ENCODE measurements around the gene AIPL1. TPM values are rescaled to one million over a fixed set of nuclear protein-coding genes. Genes with fewer than 3 reads are reported as not detected.

Gene AIPL1
- total RNA-seq, 2 donors from 2014 or later, result not detected

DNA sequence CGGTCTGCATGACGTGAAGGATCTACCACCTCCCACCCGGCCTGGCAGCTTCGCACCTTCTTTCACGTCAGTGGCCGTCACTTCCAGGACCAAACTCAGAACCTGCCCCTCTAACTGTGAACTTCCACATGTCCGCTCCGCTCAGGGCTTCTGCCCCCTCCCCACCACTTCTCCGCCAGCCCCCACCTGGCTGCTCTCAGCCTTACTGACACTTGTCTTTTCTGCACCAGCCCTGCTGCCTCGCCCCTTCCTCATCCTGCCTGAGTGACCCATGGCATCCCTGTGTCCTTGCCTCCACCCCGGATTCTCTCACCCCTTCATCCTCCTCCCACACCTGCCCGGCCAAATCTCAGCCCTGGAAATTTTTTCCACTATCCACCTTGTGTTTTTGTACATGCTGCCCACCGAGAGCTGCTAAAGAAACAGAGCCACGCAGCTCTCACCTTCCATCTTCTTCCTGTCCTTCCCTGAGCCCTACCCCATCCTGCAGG is 23.6 kb upstream of the AIPL1 start:
- Histone ChIP-seq H3K36me3 (no peaks in the 10 kb centered on the region), H3K4me1 (peaks cover 0 to 9% of the 10 kb centered on the region in 2 donors), H3K9me3 (no peaks in the 10 kb centered on the region), H3K27me3 (peaks cover 0 to 11% of the 10 kb centered on the region in 2 donors), H3K4me3 (no peak overlapping the region), H3K27ac (no peak overlapping the region)
- no peak for DNase-seq (ENCODE audit: low spot score)
- TF ChIP-seq CTCF (IDR thresholded peaks at IDR 0.05), result no peak

GRCh38 chr17:6457688-6458459 is 23.0 kb upstream of the AIPL1 start:
- H3K9me3 ChIP-seq, result no peaks in the 10 kb centered on the region
- H3K27me3 ChIP-seq, result peaks cover 0 to 11% of the 10 kb centered on the region in 2 donors
- DNase-seq (ENCODE audit: low spot score), result no peak
- H3K36me3 ChIP-seq, result no peaks in the 10 kb centered on the region
- no peak for TF ChIP-seq CTCF (IDR thresholded peaks at IDR 0.05)
- no peak overlapping the region for H3K4me3 ChIP-seq
- H3K4me1 ChIP-seq, result peaks cover 0 to 9% of the 10 kb centered on the region in 2 donors
- H3K27ac ChIP-seq, result no peak overlapping the region

DNA sequence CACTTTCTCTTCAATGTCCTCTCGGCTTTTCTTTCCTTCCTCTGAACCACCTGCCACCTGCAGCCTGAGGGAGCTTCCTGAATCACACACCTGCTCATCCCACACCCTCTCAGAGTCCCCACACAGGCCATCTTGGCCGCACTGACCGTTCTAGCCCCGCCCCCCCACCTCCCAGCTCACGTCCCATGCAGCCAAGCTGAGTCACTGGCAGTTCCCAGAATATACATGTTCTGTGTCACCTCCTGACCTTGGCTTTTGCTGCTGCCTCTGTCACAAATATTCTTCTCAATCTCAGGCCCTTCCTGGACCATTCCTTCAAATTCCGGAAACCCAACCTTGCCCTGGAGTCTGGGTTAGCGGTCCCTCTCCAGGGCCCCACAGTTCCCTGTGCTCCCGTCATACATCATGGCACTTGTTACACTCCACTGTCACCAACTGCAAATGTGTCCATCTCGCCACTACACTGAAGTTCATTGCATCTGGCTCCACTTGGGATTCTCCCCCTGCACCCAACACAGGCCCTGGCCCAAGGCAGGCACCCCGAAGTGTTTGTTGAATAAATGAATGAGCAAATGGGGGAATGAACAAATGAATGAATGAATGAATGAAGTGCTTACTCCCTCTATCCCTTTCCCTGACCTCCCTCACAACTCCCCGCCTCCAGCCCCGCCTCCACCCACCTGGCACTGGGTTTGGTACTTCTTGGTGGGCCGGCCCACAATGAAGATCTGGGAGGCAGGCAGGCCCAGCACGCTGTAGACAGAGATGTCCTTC is 22.2 kb upstream of the AIPL1 start:
- no peak for TF ChIP-seq CTCF (IDR thresholded peaks at IDR 0.05)
- no peaks in the 10 kb centered on the region for H3K36me3 ChIP-seq
- peaks cover 0 to 11% of the 10 kb centered on the region in 2 donors for H3K27me3 ChIP-seq
- no peak for DNase-seq (ENCODE audit: low spot score)
- H3K27ac ChIP-seq, result no peak overlapping the region
- no peak overlapping the region for H3K4me3 ChIP-seq
- H3K4me1 ChIP-seq, result peaks cover 0 to 9% of the 10 kb centered on the region in 2 donors
- no peaks in the 10 kb centered on the region for H3K9me3 ChIP-seq

DNA sequence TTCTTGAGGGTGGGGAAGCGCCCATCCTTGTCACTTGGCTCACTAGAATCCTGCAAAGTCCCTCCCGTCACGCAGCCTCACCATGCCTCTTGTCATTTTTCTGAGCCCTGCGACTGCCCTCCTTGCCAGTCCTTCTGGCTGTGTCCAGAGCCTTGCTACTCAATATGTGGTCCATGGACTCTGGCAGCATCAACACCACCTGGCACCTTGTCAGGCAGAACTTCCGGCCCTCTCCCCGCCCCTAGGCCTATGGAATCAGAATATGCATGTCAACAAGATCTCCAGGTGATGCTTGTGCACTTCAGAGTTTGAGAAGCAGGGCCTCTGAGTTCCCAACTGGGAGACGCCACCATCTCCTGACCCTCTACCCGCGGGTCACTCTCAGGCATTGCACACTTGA is 21.4 kb upstream of the AIPL1 start:
- Histone ChIP-seq H3K9me3 (no peaks in the 10 kb centered on the region), H3K36me3 (no peaks in the 10 kb centered on the region), H3K4me1 (peaks cover 0 to 9% of the 10 kb centered on the region in 2 donors), H3K27ac (no peak overlapping the region), H3K4me3 (no peak overlapping the region), H3K27me3 (peaks cover 0 to 11% of the 10 kb centered on the region in 2 donors)
- DNase-seq (ENCODE audit: low spot score), result no peak
- TF ChIP-seq CTCF (IDR thresholded peaks at IDR 0.05), result no peak

GRCh38 chr17:6455321-6455705 is 20.4 kb upstream of the AIPL1 start:
- peaks cover 0 to 11% of the 10 kb centered on the region in 2 donors for H3K27me3 ChIP-seq
- no peaks in the 10 kb centered on the region for H3K36me3 ChIP-seq
- H3K4me1 ChIP-seq, result peaks cover 0 to 9% of the 10 kb centered on the region in 2 donors
- DNase-seq (ENCODE audit: low spot score), result no peak
- no peaks in the 10 kb centered on the region for H3K9me3 ChIP-seq
- no peak overlapping the region for H3K27ac ChIP-seq
- peak overlapping the region; percentile 7 to 35 for H3K4me3 ChIP-seq
- no peak for TF ChIP-seq CTCF (IDR thresholded peaks at IDR 0.05)

Measured in right atrium auricular region (tissue), 2 donors.